Endodermal cell (in vitro differentiated cells): ENCODE data around the gene BTD. TPM values are rescaled to one million over a fixed set of nuclear protein-coding genes. Genes with fewer than 3 reads are reported as not detected.

ENCODE experiments used
- DNase-seq: peaks from one replicate; pipeline ENCODE4 v3.0.0-alpha.2; 2017
- H3K27ac ChIP-seq: 2 replicates; pipeline ENCODE4 v1.5.1; 2013; ENCODE audit warnings: mild to moderate bottlenecking, low read depth, low read length, moderate library complexity
- H3K27me3 ChIP-seq: 2 replicates; pipeline ENCODE4 v1.6.1; 2013; ENCODE audit warnings: mild to moderate bottlenecking, low read length, moderate library complexity; ENCODE audit not compliant: insufficient read depth, control insufficient read depth, poor library complexity, severe bottlenecking
- H3K36me3 ChIP-seq: 2 replicates; pipeline ENCODE4 v1.7.0; 2013; ENCODE audit warnings: mild to moderate bottlenecking, low read length, moderate library complexity; ENCODE audit not compliant: control insufficient read depth, insufficient read depth
- H3K4me1 ChIP-seq: one replicate; pipeline ENCODE4 v1.7.0; 2013; ENCODE audit warnings: low read length; ENCODE audit not compliant: control insufficient read depth, insufficient read depth
- H3K4me3 ChIP-seq: 2 replicates; pipeline ENCODE4 v1.5.1; 2013; ENCODE audit warnings: mild to moderate bottlenecking, low read length, moderate library complexity
- H3K9ac ChIP-seq: 2 replicates; pipeline ENCODE4 v1.6.1; 2013; ENCODE audit warnings: mild to moderate bottlenecking, low read length, moderate library complexity; ENCODE audit not compliant: poor library complexity, severe bottlenecking; ENCODE audit errors: extremely low read depth
- H3K9me3 ChIP-seq: 2 replicates; pipeline ENCODE4 v1.6.1; 2013; ENCODE audit warnings: mild to moderate bottlenecking, low read length, moderate library complexity; ENCODE audit not compliant: control insufficient read depth
- H3K27ac Mint-ChIP-seq: 2 replicates; pipeline ENCODE4 v1.8.0; 2020; ENCODE audit warnings: mixed read lengths
- H3K27me3 Mint-ChIP-seq: 2 replicates; pipeline ENCODE4 v1.8.0; 2021; ENCODE audit warnings: mild to moderate bottlenecking, mixed read lengths; ENCODE audit not compliant: insufficient read depth
- H3K36me3 Mint-ChIP-seq: 2 replicates; pipeline ENCODE4 v1.8.0; 2020; ENCODE audit warnings: low read depth, mixed read lengths
- H3K4me1 Mint-ChIP-seq: 2 replicates; pipeline ENCODE4 v1.8.0; 2020; ENCODE audit warnings: mixed read lengths
- H3K4me3 Mint-ChIP-seq: 2 replicates; pipeline ENCODE4 v1.8.0; 2020; ENCODE audit warnings: mild to moderate bottlenecking, moderate library complexity, mixed read lengths
- H3K9me3 Mint-ChIP-seq: 2 replicates; pipeline ENCODE4 v1.8.0; 2020; ENCODE audit warnings: mild to moderate bottlenecking, mixed read lengths
- CTCF ChIP-seq: fragments of 200-600 bp; sonication (generic); conservative IDR thresholded peaks from 2 replicates; pipeline ENCODE4 v1.5.0; 2021; ENCODE audit warnings: antibody characterized with exemption, mild to moderate bottlenecking
- WGBS, 2 experiments: methylation state at CpG; one replicate each; pipeline versions ENCODE4 v1.1.5 to v1.1.7; 2013; ENCODE audit warnings: missing lambda C conversion rate in 2 of 2, mixed read lengths in 1 of 2; ENCODE audit not compliant: insufficient coverage in 1 of 2, insufficient read length in 1 of 2; 5-methylcytosine and 5-hydroxymethylcytosine counted together
- total RNA-seq, 2 donors: library from RNA; stranded (reverse); fragmentation: NEBNext Ultra II Directional in 1 of 2; extraction: Animal tissue kit (Norgen Biotek cat#: 25700) in 1 of 2; gene quantifications; 2 replicates in 1 of 2; 3 replicates in 1 of 2; pipeline ENCODE4 v1.2.1, GENCODE V29; 2021

Gene BTD
- total RNA-seq, 2 donors from 2014 or later: 25.7 to 27.8 TPM

- peaks cover 7% of the 10 kb centered on the region for H3K36me3 Mint-ChIP-seq
- Histone ChIP-seq H3K27ac (no peak overlapping the region), H3K4me1 (peaks cover 3% of the 10 kb centered on the region), H3K4me3 (no peak overlapping the region), H3K9me3 (no peaks in the 10 kb centered on the region), H3K9ac (no peak overlapping the region), H3K36me3 (no peaks in the 10 kb centered on the region), H3K27me3 (no peaks in the 10 kb centered on the region)
- TF ChIP-seq CTCF: no peak
- no peak overlapping the region for H3K4me3 Mint-ChIP-seq
- H3K27ac Mint-ChIP-seq: no peak overlapping the region
- peaks cover 36% of the 10 kb centered on the region for H3K4me1 Mint-ChIP-seq
- WGBS, 2 experiments: 95 to 96% methylated on average over 12 to 13 of the region's 13 CpGs
- no peaks in the 10 kb centered on the region for H3K27me3 Mint-ChIP-seq
- no peak for DNase-seq
- no peaks in the 10 kb centered on the region for H3K9me3 Mint-ChIP-seq
Observed at GRCh38 chr3:15635121-15635661, 33.6 kb downstream of the BTD start.

GRCh38 chr3:15636028-15636709 lies 34.6 kb downstream of the BTD start:
- peaks cover 3% of the 10 kb centered on the region for H3K4me1 ChIP-seq
- peaks cover 7% of the 10 kb centered on the region for H3K36me3 Mint-ChIP-seq
- H3K9me3 ChIP-seq: no peaks in the 10 kb centered on the region
- H3K9me3 Mint-ChIP-seq: no peaks in the 10 kb centered on the region
- H3K4me1 Mint-ChIP-seq: peaks cover 32% of the 10 kb centered on the region
- no peak for DNase-seq
- no peak overlapping the region for H3K4me3 ChIP-seq
- H3K27ac ChIP-seq: no peak overlapping the region
- no peaks in the 10 kb centered on the region for H3K36me3 ChIP-seq
- H3K4me3 Mint-ChIP-seq: no peak overlapping the region
- H3K9ac ChIP-seq: no peak overlapping the region
- no peak for TF ChIP-seq CTCF
- H3K27ac Mint-ChIP-seq: no peak overlapping the region
- H3K27me3 ChIP-seq: no peaks in the 10 kb centered on the region
- WGBS, 2 experiments: 93 to 94% methylated on average over 13 to 14 of the region's 14 CpGs
- no peaks in the 10 kb centered on the region for H3K27me3 Mint-ChIP-seq

GRCh38 chr3:15637131-15637951 lies 35.8 kb downstream of the BTD start:
- Mint-ChIP-seq H3K4me3 (no peak overlapping the region), H3K4me1 (peaks cover 25% of the 10 kb centered on the region), H3K9me3 (no peaks in the 10 kb centered on the region), H3K27me3 (no peaks in the 10 kb centered on the region), H3K27ac (no peak overlapping the region), H3K36me3 (peaks cover 16% of the 10 kb centered on the region)
- no peak for DNase-seq
- no peak overlapping the region for H3K4me3 ChIP-seq
- no peaks in the 10 kb centered on the region for H3K36me3 ChIP-seq
- peaks cover 3% of the 10 kb centered on the region for H3K4me1 ChIP-seq
- TF ChIP-seq CTCF: no peak
- no peak overlapping the region for H3K27ac ChIP-seq
- 93 to 98% methylated on average over 7 of the region's 7 CpGs for WGBS, 2 experiments
- H3K27me3 ChIP-seq: no peaks in the 10 kb centered on the region
- no peak overlapping the region for H3K9ac ChIP-seq
- H3K9me3 ChIP-seq: no peaks in the 10 kb centered on the region
